ENCODE data around the gene SOBP. TPM values are rescaled to one million over a fixed set of nuclear protein-coding genes. Genes with fewer than 3 reads are reported as not detected.
A peak's percentile ranks its signal among the peaks of the same experiment; 100 is the strongest.

Gene SOBP
- total and polyA plus RNA-seq, 2 experiments from 2014 or later: 1.5 to 3.0 TPM

DNA sequence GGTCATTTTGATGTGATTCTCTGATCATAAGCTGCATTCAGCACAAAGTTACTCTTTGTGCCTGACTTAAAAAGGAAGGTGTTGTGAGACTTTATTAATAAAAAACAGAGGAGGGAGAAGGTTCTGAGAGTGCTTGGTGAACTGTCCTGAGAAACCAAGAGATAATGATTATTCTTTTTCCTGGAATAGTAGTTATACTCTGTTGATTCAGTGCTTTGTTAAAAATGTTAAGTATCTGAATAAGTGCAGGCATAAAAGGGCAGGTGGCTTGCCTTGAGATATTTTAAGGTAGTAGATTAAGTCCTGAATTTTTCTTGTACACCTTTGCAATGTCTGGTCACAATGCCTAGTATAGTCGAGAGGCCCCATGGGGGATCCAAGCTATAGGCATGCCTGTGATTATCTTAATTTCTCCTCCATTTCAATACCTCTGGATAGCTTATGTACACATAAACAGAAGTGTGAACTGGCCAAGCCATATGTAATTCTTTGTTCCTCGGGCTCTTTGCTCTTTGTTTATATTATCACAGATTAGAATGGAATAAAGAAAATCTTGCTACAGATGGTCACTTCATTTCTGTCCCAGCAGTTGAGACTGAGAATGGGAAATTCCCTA is 50.0 kb downstream of the SOBP start:
- no peak for ATAC-seq
- Mint-ChIP-seq H3K27me3 (ENCODE audit: insufficient read depth, low read depth, poor library complexity) (peaks cover 4% of the 10 kb centered on the region), H3K9me3 (no peaks in the 10 kb centered on the region), H3K4me3 (no peak overlapping the region), H3K27ac (peak overlapping the region; percentile 79), H3K4me1 (peaks cover 54% of the 10 kb centered on the region), H3K36me3 (ENCODE audit: low read depth) (no peaks in the 10 kb centered on the region)
- H3K36me3 ChIP-seq (ENCODE audit: insufficient read depth): no peaks in the 10 kb centered on the region
- no peak overlapping the region for H3K4me2 ChIP-seq
- no peaks in the 10 kb centered on the region for H4K20me1 ChIP-seq (replicated peaks; ENCODE audit: insufficient read depth)
- TF ChIP-seq NANOG (IDR thresholded peaks at IDR 0.05; ENCODE audit: borderline replicate concordance): no peak
- no peak for TF ChIP-seq STAT1 (IDR thresholded peaks at IDR 0.05; ENCODE audit: unreplicated experiment)
- no peak for TF ChIP-seq ZNF114 (CRISPR knock-in tag; IDR thresholded peaks at IDR 0.05)
- TF ChIP-seq CREB1 (CRISPR knock-in tag; IDR thresholded peaks at IDR 0.05; ENCODE audit: low read depth): no peak
- TF ChIP-seq, protein P1, sequence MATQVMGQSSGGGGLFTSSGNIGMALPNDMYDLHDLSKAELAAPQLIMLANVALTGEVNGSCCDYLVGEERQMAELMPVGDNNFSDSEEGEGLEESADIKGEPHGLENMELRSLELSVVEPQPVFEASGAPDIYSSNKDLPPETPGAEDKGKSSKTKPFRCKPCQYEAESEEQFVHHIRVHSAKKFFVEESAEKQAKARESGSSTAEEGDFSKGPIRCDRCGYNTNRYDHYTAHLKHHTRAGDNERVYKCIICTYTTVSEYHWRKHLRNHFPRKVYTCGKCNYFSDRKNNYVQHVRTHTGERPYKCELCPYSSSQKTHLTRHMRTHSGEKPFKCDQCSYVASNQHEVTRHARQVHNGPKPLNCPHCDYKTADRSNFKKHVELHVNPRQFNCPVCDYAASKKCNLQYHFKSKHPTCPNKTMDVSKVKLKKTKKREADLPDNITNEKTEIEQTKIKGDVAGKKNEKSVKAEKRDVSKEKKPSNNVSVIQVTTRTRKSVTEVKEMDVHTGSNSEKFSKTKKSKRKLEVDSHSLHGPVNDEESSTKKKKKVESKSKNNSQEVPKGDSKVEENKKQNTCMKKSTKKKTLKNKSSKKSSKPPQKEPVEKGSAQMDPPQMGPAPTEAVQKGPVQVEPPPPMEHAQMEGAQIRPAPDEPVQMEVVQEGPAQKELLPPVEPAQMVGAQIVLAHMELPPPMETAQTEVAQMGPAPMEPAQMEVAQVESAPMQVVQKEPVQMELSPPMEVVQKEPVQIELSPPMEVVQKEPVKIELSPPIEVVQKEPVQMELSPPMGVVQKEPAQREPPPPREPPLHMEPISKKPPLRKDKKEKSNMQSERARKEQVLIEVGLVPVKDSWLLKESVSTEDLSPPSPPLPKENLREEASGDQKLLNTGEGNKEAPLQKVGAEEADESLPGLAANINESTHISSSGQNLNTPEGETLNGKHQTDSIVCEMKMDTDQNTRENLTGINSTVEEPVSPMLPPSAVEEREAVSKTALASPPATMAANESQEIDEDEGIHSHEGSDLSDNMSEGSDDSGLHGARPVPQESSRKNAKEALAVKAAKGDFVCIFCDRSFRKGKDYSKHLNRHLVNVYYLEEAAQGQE (IDR thresholded peaks at IDR 0.05; ENCODE audit: unreplicated experiment): no peak
- TF ChIP-seq, protein P2, sequence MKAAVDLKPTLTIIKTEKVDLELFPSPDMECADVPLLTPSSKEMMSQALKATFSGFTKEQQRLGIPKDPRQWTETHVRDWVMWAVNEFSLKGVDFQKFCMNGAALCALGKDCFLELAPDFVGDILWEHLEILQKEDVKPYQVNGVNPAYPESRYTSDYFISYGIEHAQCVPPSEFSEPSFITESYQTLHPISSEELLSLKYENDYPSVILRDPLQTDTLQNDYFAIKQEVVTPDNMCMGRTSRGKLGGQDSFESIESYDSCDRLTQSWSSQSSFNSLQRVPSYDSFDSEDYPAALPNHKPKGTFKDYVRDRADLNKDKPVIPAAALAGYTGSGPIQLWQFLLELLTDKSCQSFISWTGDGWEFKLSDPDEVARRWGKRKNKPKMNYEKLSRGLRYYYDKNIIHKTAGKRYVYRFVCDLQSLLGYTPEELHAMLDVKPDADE (IDR thresholded peaks at IDR 0.05): no peak
- no peak for TF ChIP-seq ZNF331 (CRISPR knock-in tag; IDR thresholded peaks at IDR 0.05; ENCODE audit: low read depth)
- no peak for TF ChIP-seq POLR2AphosphoS5 (IDR thresholded peaks at IDR 0.05; ENCODE audit: low read depth)
- TF ChIP-seq EZH2phosphoT487 (IDR thresholded peaks at IDR 0.05; ENCODE audit: unreplicated experiment): no peak
- no peak for TF ChIP-seq EZH2 (IDR thresholded peaks at IDR 0.05; ENCODE audit: low read depth, unreplicated experiment)
- TF ChIP-seq JUNB (IDR thresholded peaks at IDR 0.05; ENCODE audit: unreplicated experiment): no peak
- TF ChIP-seq, protein P3, sequence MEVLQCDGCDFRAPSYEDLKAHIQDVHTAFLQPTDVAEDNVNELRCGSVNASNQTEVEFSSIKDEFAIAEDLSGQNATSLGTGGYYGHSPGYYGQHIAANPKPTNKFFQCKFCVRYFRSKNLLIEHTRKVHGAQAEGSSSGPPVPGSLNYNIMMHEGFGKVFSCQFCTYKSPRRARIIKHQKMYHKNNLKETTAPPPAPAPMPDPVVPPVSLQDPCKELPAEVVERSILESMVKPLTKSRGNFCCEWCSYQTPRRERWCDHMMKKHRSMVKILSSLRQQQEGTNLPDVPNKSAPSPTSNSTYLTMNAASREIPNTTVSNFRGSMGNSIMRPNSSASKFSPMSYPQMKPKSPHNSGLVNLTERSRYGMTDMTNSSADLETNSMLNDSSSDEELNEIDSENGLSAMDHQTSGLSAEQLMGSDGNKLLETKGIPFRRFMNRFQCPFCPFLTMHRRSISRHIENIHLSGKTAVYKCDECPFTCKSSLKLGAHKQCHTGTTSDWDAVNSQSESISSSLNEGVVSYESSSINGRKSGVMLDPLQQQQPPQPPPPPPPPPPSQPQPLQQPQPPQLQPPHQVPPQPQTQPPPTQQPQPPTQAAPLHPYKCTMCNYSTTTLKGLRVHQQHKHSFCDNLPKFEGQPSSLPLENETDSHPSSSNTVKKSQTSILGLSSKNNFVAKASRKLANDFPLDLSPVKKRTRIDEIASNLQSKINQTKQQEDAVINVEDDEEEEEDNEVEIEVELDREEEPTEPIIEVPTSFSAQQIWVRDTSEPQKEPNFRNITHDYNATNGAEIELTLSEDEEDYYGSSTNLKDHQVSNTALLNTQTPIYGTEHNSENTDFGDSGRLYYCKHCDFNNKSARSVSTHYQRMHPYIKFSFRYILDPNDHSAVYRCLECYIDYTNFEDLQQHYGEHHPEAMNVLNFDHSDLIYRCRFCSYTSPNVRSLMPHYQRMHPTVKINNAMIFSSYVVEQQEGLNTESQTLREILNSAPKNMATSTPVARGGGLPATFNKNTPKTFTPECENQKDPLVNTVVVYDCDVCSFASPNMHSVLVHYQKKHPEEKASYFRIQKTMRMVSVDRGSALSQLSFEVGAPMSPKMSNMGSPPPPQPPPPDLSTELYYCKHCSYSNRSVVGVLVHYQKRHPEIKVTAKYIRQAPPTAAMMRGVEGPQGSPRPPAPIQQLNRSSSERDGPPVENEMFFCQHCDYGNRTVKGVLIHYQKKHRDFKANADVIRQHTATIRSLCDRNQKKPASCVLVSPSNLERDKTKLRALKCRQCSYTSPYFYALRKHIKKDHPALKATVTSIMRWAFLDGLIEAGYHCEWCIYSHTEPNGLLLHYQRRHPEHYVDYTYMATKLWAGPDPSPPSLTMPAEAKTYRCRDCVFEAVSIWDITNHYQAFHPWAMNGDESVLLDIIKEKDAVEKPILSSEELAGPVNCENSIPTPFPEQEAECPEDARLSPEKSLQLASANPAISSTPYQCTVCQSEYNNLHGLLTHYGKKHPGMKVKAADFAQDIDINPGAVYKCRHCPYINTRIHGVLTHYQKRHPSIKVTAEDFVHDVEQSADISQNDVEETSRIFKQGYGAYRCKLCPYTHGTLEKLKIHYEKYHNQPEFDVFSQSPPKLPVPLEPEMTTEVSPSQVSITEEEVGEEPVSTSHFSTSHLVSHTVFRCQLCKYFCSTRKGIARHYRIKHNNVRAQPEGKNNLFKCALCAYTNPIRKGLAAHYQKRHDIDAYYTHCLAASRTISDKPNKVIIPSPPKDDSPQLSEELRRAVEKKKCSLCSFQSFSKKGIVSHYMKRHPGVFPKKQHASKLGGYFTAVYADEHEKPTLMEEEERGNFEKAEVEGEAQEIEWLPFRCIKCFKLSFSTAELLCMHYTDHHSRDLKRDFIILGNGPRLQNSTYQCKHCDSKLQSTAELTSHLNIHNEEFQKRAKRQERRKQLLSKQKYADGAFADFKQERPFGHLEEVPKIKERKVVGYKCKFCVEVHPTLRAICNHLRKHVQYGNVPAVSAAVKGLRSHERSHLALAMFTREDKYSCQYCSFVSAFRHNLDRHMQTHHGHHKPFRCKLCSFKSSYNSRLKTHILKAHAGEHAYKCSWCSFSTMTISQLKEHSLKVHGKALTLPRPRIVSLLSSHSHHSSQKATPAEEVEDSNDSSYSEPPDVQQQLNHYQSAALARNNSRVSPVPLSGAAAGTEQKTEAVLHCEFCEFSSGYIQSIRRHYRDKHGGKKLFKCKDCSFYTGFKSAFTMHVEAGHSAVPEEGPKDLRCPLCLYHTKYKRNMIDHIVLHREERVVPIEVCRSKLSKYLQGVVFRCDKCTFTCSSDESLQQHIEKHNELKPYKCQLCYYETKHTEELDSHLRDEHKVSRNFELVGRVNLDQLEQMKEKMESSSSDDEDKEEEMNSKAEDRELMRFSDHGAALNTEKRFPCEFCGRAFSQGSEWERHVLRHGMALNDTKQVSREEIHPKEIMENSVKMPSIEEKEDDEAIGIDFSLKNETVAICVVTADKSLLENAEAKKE (CRISPR knock-in tag; IDR thresholded peaks at IDR 0.05): no peak
- H2AFZ ChIP-seq: no peak overlapping the region
- no peaks in the 10 kb centered on the region for H3K27me3 ChIP-seq (ENCODE audit: insufficient read depth)
- H3K9me2 ChIP-seq (ENCODE audit: insufficient read depth): no peaks in the 10 kb centered on the region
- H3K27ac ChIP-seq (ENCODE audit: low read depth): no peak overlapping the region
- no peaks in the 10 kb centered on the region for H3F3A ChIP-seq (replicated peaks; ENCODE audit: low read depth)
- H3K4me3 ChIP-seq: no peak overlapping the region
- peaks cover 34% of the 10 kb centered on the region for H3K4me1 ChIP-seq (ENCODE audit: insufficient read depth)
- H3K79me2 ChIP-seq (replicated peaks; ENCODE audit: insufficient read depth): no peaks in the 10 kb centered on the region
- no peak for DNase-seq (ENCODE audit: low spot score)
